Astrocyte (in vitro differentiated cells and primary cell): ENCODE measurements around the gene CRYGA. TPM values are rescaled to one million over a fixed set of nuclear protein-coding genes. Genes with fewer than 3 reads are reported as not detected.
A peak's percentile ranks its signal among the peaks of the same experiment; 100 is the strongest.

Source experiments
- DNase-seq: peaks from one replicate; pipeline ENCODE4 v3.0.0-alpha.2; 2010; ENCODE audit warnings: low read depth
- FAIRE-seq: peaks from 2 replicates; lab custom pipeline; 2011; peaks lifted over from hg19 to GRCh38; lab: Jason Lieb, UNC
- H2AFZ ChIP-seq: 2 replicates; pipeline ENCODE4 v1.6.0; 2012; ENCODE audit warnings: low read depth, low read length, inconsistent platforms
- H3K27ac ChIP-seq: 2 replicates; pipeline ENCODE4 v1.5.1; 2011; ENCODE audit warnings: low read depth, low read length, inconsistent platforms
- H3K27me3 ChIP-seq: 2 replicates; pipeline ENCODE4 v1.6.0; 2011; ENCODE audit warnings: low read length, inconsistent platforms; ENCODE audit not compliant: insufficient read depth
- H3K36me3 ChIP-seq: 2 replicates; pipeline ENCODE4 v1.5.1; 2011; ENCODE audit warnings: low read length, inconsistent platforms; ENCODE audit not compliant: insufficient read depth
- H3K4me1 ChIP-seq: 2 replicates; pipeline ENCODE4 v1.5.1; 2011; ENCODE audit warnings: low read length, inconsistent platforms; ENCODE audit not compliant: insufficient read depth
- H3K4me2 ChIP-seq: 2 replicates; pipeline ENCODE4 v1.6.0; 2012; ENCODE audit warnings: low read length, inconsistent platforms
- H3K4me3 ChIP-seq: 2 replicates; pipeline ENCODE4 v1.5.1; 2011; ENCODE audit warnings: low read depth, mild to moderate bottlenecking, low read length, inconsistent platforms; ENCODE audit not compliant: insufficient read depth
- H3K79me2 ChIP-seq: 2 replicates; pipeline ENCODE4 v1.6.0; 2012; ENCODE audit warnings: mild to moderate bottlenecking, low read length, inconsistent platforms; ENCODE audit not compliant: insufficient read depth
- H3K9ac ChIP-seq: 2 replicates; pipeline ENCODE4 v1.6.0; 2012; ENCODE audit warnings: mild to moderate bottlenecking, low read length, inconsistent platforms
- H3K9me3 ChIP-seq: 2 replicates; pipeline ENCODE4 v1.5.1; 2012; ENCODE audit warnings: low read depth, mild to moderate bottlenecking, low read length, inconsistent platforms; ENCODE audit not compliant: insufficient read depth
- H4K20me1 ChIP-seq: 2 replicates; pipeline ENCODE4 v1.6.0; 2012; ENCODE audit warnings: low read length, inconsistent platforms; ENCODE audit not compliant: insufficient read depth
- H3K27ac Mint-ChIP-seq: one replicate; pipeline ENCODE4 v1.8.0; 2021; ENCODE audit warnings: mild to moderate bottlenecking, mixed read lengths; ENCODE audit not compliant: unreplicated experiment
- H3K27me3 Mint-ChIP-seq: one replicate; pipeline ENCODE4 v1.8.0; 2021; ENCODE audit warnings: low read depth, mixed read lengths; ENCODE audit not compliant: unreplicated experiment
- H3K36me3 Mint-ChIP-seq: one replicate; pipeline ENCODE4 v1.8.0; 2021; ENCODE audit warnings: low read depth, mixed read lengths; ENCODE audit not compliant: unreplicated experiment
- H3K4me1 Mint-ChIP-seq: one replicate; pipeline ENCODE4 v1.8.0; 2021; ENCODE audit warnings: low read depth, mixed read lengths; ENCODE audit not compliant: unreplicated experiment
- H3K4me3 Mint-ChIP-seq: one replicate; pipeline ENCODE4 v1.8.0; 2021; ENCODE audit warnings: mild to moderate bottlenecking, moderate library complexity, mixed read lengths; ENCODE audit not compliant: unreplicated experiment
- H3K9me3 Mint-ChIP-seq: one replicate; pipeline ENCODE4 v1.8.0; 2021; ENCODE audit warnings: mild to moderate bottlenecking, mixed read lengths; ENCODE audit not compliant: unreplicated experiment
- EZH2 ChIP-seq: IDR thresholded peaks from 2 replicates; pipeline ENCODE4 v1.6.1; 2012; ENCODE audit warnings: mild to moderate bottlenecking, low read length, inconsistent platforms; ENCODE audit not compliant: insufficient read depth
- total RNA-seq: library from RNA; stranded (reverse); gene quantifications from 2 replicates; pipeline ENCODE4 v1.2.1, GENCODE V29; 2021
- TF ChIP-seq, protein P1 (sequence below): IDR thresholded peaks from 2 replicates; pipeline ENCODE4 v1.5.1; 2011; ENCODE audit warnings: low read depth, mild to moderate bottlenecking, inconsistent platforms, low read length, moderate library complexity; ENCODE audit not compliant: insufficient read depth

Gene CRYGA
- total RNA-seq, 1 donor from 2014 or later: not detected

DNA sequence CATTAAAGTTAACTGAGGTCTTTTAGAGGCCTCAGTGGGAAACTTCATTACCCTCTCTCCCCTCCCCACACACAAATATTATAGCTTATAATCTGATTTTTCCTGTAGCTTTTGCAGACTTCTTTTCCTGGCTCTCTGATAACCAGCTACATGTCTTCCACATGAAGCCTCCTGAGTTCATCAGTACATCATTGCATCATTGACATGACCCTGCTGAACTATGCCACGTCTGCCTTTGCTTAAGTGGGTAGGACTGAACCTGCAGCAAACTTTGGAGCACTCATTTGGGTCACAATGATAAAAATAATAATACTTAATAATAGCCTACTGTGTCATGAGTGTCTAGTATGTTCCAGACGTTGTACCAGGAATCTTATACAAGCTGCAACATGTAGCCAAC, 7.0 kb downstream of the CRYGA start:
- Histone ChIP-seq H3K4me1 (no peaks in the 10 kb centered on the region), H3K36me3 (no peaks in the 10 kb centered on the region), H3K4me2 (no peak overlapping the region), H3K4me3 (no peak overlapping the region), H3K9me3 (no peaks in the 10 kb centered on the region), H4K20me1 (no peaks in the 10 kb centered on the region), H3K79me2 (no peaks in the 10 kb centered on the region), H3K9ac (no peak overlapping the region), H2AFZ (no peak overlapping the region), H3K27ac (no peak overlapping the region), H3K27me3 (no peaks in the 10 kb centered on the region)
- H3K4me1 Mint-ChIP-seq: no peaks in the 10 kb centered on the region
- no peaks in the 10 kb centered on the region for H3K27me3 Mint-ChIP-seq
- no peaks in the 10 kb centered on the region for H3K36me3 Mint-ChIP-seq
- FAIRE-seq: no peak
- peaks cover 3% of the 10 kb centered on the region for H3K9me3 Mint-ChIP-seq
- no peak for DNase-seq
- H3K27ac Mint-ChIP-seq: no peak overlapping the region
- H3K4me3 Mint-ChIP-seq: no peak overlapping the region
- TF ChIP-seq, protein P1, sequence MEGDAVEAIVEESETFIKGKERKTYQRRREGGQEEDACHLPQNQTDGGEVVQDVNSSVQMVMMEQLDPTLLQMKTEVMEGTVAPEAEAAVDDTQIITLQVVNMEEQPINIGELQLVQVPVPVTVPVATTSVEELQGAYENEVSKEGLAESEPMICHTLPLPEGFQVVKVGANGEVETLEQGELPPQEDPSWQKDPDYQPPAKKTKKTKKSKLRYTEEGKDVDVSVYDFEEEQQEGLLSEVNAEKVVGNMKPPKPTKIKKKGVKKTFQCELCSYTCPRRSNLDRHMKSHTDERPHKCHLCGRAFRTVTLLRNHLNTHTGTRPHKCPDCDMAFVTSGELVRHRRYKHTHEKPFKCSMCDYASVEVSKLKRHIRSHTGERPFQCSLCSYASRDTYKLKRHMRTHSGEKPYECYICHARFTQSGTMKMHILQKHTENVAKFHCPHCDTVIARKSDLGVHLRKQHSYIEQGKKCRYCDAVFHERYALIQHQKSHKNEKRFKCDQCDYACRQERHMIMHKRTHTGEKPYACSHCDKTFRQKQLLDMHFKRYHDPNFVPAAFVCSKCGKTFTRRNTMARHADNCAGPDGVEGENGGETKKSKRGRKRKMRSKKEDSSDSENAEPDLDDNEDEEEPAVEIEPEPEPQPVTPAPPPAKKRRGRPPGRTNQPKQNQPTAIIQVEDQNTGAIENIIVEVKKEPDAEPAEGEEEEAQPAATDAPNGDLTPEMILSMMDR: no peak
- TF ChIP-seq EZH2: no peak

- H3K4me3 ChIP-seq: no peak overlapping the region
- no peak for FAIRE-seq
- H3K27ac Mint-ChIP-seq: no peak overlapping the region
- H3K36me3 Mint-ChIP-seq: no peaks in the 10 kb centered on the region
- peak; percentile 17 for DNase-seq
- no peak overlapping the region for H3K9ac ChIP-seq
- H3K9me3 ChIP-seq: no peaks in the 10 kb centered on the region
- no peak overlapping the region for H3K4me3 Mint-ChIP-seq
- no peaks in the 10 kb centered on the region for H3K27me3 Mint-ChIP-seq
- H3K4me1 ChIP-seq: no peaks in the 10 kb centered on the region
- peaks cover 5% of the 10 kb centered on the region for H3K9me3 Mint-ChIP-seq
- no peaks in the 10 kb centered on the region for H3K79me2 ChIP-seq
- no peaks in the 10 kb centered on the region for H3K27me3 ChIP-seq
- H4K20me1 ChIP-seq: no peaks in the 10 kb centered on the region
- no peak overlapping the region for H3K27ac ChIP-seq
- H3K4me2 ChIP-seq: no peak overlapping the region
- H2AFZ ChIP-seq: no peak overlapping the region
- no peaks in the 10 kb centered on the region for H3K36me3 ChIP-seq
- no peaks in the 10 kb centered on the region for H3K4me1 Mint-ChIP-seq
- TF ChIP-seq, protein P1: no peak
- no peak for TF ChIP-seq EZH2
These were observed 10.2 kb downstream of the CRYGA start for GRCh38 chr2:208153156-208153555.

DNA sequence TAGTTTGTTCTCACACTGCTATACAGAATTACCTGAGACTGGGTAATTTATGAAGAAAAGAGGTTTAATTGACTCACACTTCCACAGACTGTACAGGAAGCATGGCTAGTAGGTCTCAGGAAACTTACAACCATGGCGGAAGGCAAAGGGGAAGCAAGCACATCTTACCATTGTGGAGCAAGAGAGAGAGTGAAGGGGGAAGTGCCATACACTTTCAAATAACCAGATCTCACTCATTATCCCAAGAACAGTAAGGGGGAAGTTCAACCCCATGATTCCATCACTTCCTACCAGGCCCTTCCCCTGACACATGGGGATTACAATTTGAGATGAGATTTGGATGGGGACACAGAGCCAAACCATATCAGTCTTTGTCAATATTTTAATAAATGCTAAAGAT, 12.4 kb downstream of the CRYGA start:
- no peaks in the 10 kb centered on the region for H3K4me1 ChIP-seq
- peaks cover 5% of the 10 kb centered on the region for H3K9me3 Mint-ChIP-seq
- no peaks in the 10 kb centered on the region for H3K27me3 Mint-ChIP-seq
- no peak for TF ChIP-seq EZH2
- TF ChIP-seq, protein P1: no peak
- DNase-seq (no peak), FAIRE-seq (no peak)
- H3K9me3 ChIP-seq: no peaks in the 10 kb centered on the region
- no peaks in the 10 kb centered on the region for H3K79me2 ChIP-seq
- H3K9ac ChIP-seq: no peak overlapping the region
- H3K4me1 Mint-ChIP-seq: no peaks in the 10 kb centered on the region
- no peaks in the 10 kb centered on the region for H4K20me1 ChIP-seq
- H3K4me3 Mint-ChIP-seq: no peak overlapping the region
- H3K27ac ChIP-seq: no peak overlapping the region
- no peaks in the 10 kb centered on the region for H3K36me3 Mint-ChIP-seq
- no peak overlapping the region for H3K4me3 ChIP-seq
- no peaks in the 10 kb centered on the region for H3K36me3 ChIP-seq
- no peaks in the 10 kb centered on the region for H3K27me3 ChIP-seq
- H3K27ac Mint-ChIP-seq: no peak overlapping the region
- no peak overlapping the region for H2AFZ ChIP-seq
- H3K4me2 ChIP-seq: no peak overlapping the region
